IMR-90 (cell line): ENCODE data around the gene INPP5J. TPM values are rescaled to one million over a fixed set of nuclear protein-coding genes. Genes with fewer than 3 reads are reported as not detected.
A peak's percentile ranks its signal among the peaks of the same experiment; 100 is the strongest.

Experiments used
- ATAC-seq: fragments of 200-7000 bp; cut with Tn5 transposase; 2 replicates; pipeline ENCODE4 v1.9.1; 2020; ENCODE audit warnings: low read depth, mild to moderate bottlenecking, moderate library complexity
- BruUV-seq: library from RNA; stranded (reverse); fragments of 400-500 nt; replicated peaks from 2 replicates; lab custom pipeline; 2021; lab: Mats Ljungman, UMichigan
- CTCF ChIA-PET: fragments of 300-600 bp; formaldehyde crosslinking; extraction: SDS; loops from one replicate; lab custom pipeline; 2021; ENCODE audit warnings: antibody characterized with exemption; lab: Yijun Ruan, JAX
- POLR2A ChIA-PET: fragments of 300-600 bp; sonication (Branson Sonifier 250); formaldehyde crosslinking; loops from one replicate; lab custom pipeline; 2022; ENCODE audit warnings: antibody characterized with exemption; ENCODE audit not compliant: unreplicated experiment; lab: Charles Lee
- DNase-seq: peaks from one replicate; pipeline ENCODE4 v3.0.0; 2013
- H2AFZ ChIP-seq: replicated peaks from 2 replicates; pipeline ENCODE3; 2013; ENCODE audit warnings: low read length, mild to moderate bottlenecking; ENCODE audit not compliant: poor library complexity
- H2AK5ac ChIP-seq: 2 replicates; pipeline ENCODE4 v1.6.1; 2013; ENCODE audit warnings: low read depth, low read length, inconsistent platforms
- H2AK9ac ChIP-seq: replicated peaks from 2 replicates; pipeline ENCODE3; 2013; ENCODE audit warnings: mild to moderate bottlenecking, low read depth, low read length, moderate library complexity; ENCODE audit not compliant: poor library complexity
- H2BK120ac ChIP-seq: 2 replicates; pipeline ENCODE4 v1.6.1; 2013; ENCODE audit warnings: low read depth, low read length, inconsistent platforms
- H2BK15ac ChIP-seq: 3 replicates; pipeline ENCODE4 v1.6.1; 2013; ENCODE audit warnings: low read depth, low read length, inconsistent platforms
- H2BK20ac ChIP-seq: 2 replicates; pipeline ENCODE4 v1.6.1; 2013; ENCODE audit warnings: low read depth, mild to moderate bottlenecking, inconsistent platforms, low read length, moderate library complexity
- H2BK5ac ChIP-seq: 2 replicates; pipeline ENCODE4 v1.6.1; 2013; ENCODE audit warnings: mild to moderate bottlenecking, low read depth, low read length, inconsistent platforms; ENCODE audit not compliant: poor library complexity, severe bottlenecking
- H3K14ac ChIP-seq: replicated peaks from 2 replicates; pipeline ENCODE4 v1.6.1; 2013; ENCODE audit warnings: low read depth, low read length, inconsistent platforms
- H3K18ac ChIP-seq: 2 replicates; pipeline ENCODE4 v1.6.1; 2013; ENCODE audit warnings: low read depth, low read length, control low read depth
- H3K23ac ChIP-seq: 2 replicates; pipeline ENCODE4 v1.6.1; 2013; ENCODE audit warnings: low read depth, low read length, inconsistent platforms
- H3K27ac ChIP-seq: 2 replicates; pipeline ENCODE4 v1.5.1; 2013; ENCODE audit warnings: mild to moderate bottlenecking, control low read depth, low read length; ENCODE audit not compliant: insufficient read depth
- H3K27me3 ChIP-seq: 2 replicates; pipeline ENCODE4 v1.6.1; 2013; ENCODE audit warnings: low read length; ENCODE audit not compliant: control insufficient read depth, insufficient read depth
- H3K36me3 ChIP-seq: 2 replicates; pipeline ENCODE4 v1.6.1; 2013; ENCODE audit warnings: low read length, mixed read lengths; ENCODE audit not compliant: control insufficient read depth, insufficient read depth
- H3K4ac ChIP-seq: 2 replicates; pipeline ENCODE4 v1.6.1; 2013; ENCODE audit warnings: low read depth, low read length, inconsistent platforms
- H3K4me1 ChIP-seq: 2 replicates; pipeline ENCODE4 v1.6.1; 2013; ENCODE audit warnings: low read length, mixed read lengths; ENCODE audit not compliant: control insufficient read depth, insufficient read depth
- H3K4me2 ChIP-seq: 2 replicates; pipeline ENCODE4 v1.6.1; 2013; ENCODE audit warnings: low read depth, mild to moderate bottlenecking, control low read depth, low read length, moderate library complexity
- H3K4me3 ChIP-seq: 2 replicates; pipeline ENCODE4 v1.5.1; 2013; ENCODE audit warnings: low read depth, mild to moderate bottlenecking, control low read depth, low read length, moderate library complexity; ENCODE audit not compliant: insufficient read depth
- H3K56ac ChIP-seq: 2 replicates; pipeline ENCODE4 v1.6.1; 2013; ENCODE audit warnings: low read length, inconsistent platforms; ENCODE audit not compliant: insufficient read depth; ENCODE audit errors: extremely low read depth
- H3K79me1 ChIP-seq, 2 experiments: 2 replicates each; pipeline ENCODE4 v1.6.1; 2013; ENCODE audit warnings: low read length in 2 of 2, inconsistent platforms in 1 of 2, low read depth in 1 of 2
- H3K9ac ChIP-seq: 2 replicates; pipeline ENCODE4 v1.6.1; 2013; ENCODE audit warnings: low read depth, low read length, control low read depth
- H3K9me1 ChIP-seq: 2 replicates; pipeline ENCODE4 v1.6.1; 2013; ENCODE audit warnings: low read length, inconsistent platforms; ENCODE audit not compliant: insufficient read depth
- H3K9me3 ChIP-seq: 2 replicates; pipeline ENCODE4 v1.6.1; 2013; ENCODE audit warnings: low read length; ENCODE audit not compliant: control insufficient read depth, insufficient read depth
- H4K20me1 ChIP-seq: 2 replicates; pipeline ENCODE4 v1.6.1; 2013; ENCODE audit warnings: low read length, inconsistent platforms; ENCODE audit not compliant: insufficient read depth
- H4K5ac ChIP-seq: 2 replicates; pipeline ENCODE4 v1.6.1; 2013; ENCODE audit warnings: mild to moderate bottlenecking, low read depth, low read length, control low read depth
- H4K8ac ChIP-seq, 2 experiments: 2 replicates each; pipeline ENCODE4 v1.6.1; 2013; ENCODE audit warnings: low read depth in 2 of 2, low read length in 2 of 2, control low read depth in 1 of 2, inconsistent platforms in 1 of 2
- H4K91ac ChIP-seq: 2 replicates; pipeline ENCODE4 v1.6.1; 2013; ENCODE audit warnings: low read depth, low read length, inconsistent platforms; ENCODE audit not compliant: insufficient read depth
- CHD1 ChIP-seq: IDR thresholded peaks from 2 replicates; pipeline ENCODE4 v1.6.1; 2012; ENCODE audit warnings: low read depth, low read length, improper control_type of control experiment
- RCOR1 ChIP-seq: IDR thresholded peaks from 2 replicates; pipeline ENCODE4 v1.6.1; 2012; ENCODE audit warnings: mild to moderate bottlenecking, low read length, improper control_type of control experiment; ENCODE audit not compliant: insufficient replicate concordance
- SMC3 ChIP-seq: fragments of 150-350 bp; IDR thresholded peaks from 2 replicates; pipeline ENCODE4 v1.6.1; 2016; ENCODE audit warnings: low read depth, mild to moderate bottlenecking, antibody characterized with exemption, low read length, moderate library complexity
- WGBS, 2 experiments: methylation state at CpG; one replicate each; pipeline versions ENCODE4 v1.1.5 to v1.1.7; 2013; ENCODE audit warnings: missing lambda C conversion rate in 2 of 2; ENCODE audit not compliant: insufficient read length in 1 of 2; ENCODE audit errors: extremely low coverage in 2 of 2; 5-methylcytosine and 5-hydroxymethylcytosine counted together
- dilution Hi-C: fragments of 300-500 bp; cut with HindIII; formaldehyde crosslinking; loops from one replicate; pipeline ENCODE4 v1.14.3; 2018; ENCODE audit warnings: low sequenced_read_pairs; ENCODE audit not compliant: unreplicated experiment
- in situ Hi-C: fragments of 300-500 bp; cut with MboI; formaldehyde crosslinking; loops from 3 replicates; pipeline ENCODE4 v1.14.3; 2019; ENCODE audit warnings: low sequenced_read_pairs, inconsistent platforms, mixed read lengths
- intact Hi-C: fragments of 100-400 bp; cut with micrococcal nuclease; formaldehyde crosslinking; loops from 2 replicates; pipeline ENCODE4 v1.10.0; 2022
- polyA plus RNA-seq, 3 experiments: library from polyadenylated mRNA; depleted of rRNA; stranded (reverse); fragments of >200 nt; gene quantifications; 2 replicates each; pipeline ENCODE4 v1.2.3, GENCODE V29; 2012; ENCODE audit warnings: low replicate concordance in 1 of 3
- total RNA-seq: library from RNA; depleted of rRNA; stranded (reverse); fragments of >200 nt; gene quantifications from 2 replicates; pipeline ENCODE4 v1.2.3, GENCODE V29; 2012

The INPP5J gene
- total and polyA plus RNA-seq, 2 of the 4 experiments (the other 2 are of a cell fraction): 0.36 to 2.2 TPM

DNA sequence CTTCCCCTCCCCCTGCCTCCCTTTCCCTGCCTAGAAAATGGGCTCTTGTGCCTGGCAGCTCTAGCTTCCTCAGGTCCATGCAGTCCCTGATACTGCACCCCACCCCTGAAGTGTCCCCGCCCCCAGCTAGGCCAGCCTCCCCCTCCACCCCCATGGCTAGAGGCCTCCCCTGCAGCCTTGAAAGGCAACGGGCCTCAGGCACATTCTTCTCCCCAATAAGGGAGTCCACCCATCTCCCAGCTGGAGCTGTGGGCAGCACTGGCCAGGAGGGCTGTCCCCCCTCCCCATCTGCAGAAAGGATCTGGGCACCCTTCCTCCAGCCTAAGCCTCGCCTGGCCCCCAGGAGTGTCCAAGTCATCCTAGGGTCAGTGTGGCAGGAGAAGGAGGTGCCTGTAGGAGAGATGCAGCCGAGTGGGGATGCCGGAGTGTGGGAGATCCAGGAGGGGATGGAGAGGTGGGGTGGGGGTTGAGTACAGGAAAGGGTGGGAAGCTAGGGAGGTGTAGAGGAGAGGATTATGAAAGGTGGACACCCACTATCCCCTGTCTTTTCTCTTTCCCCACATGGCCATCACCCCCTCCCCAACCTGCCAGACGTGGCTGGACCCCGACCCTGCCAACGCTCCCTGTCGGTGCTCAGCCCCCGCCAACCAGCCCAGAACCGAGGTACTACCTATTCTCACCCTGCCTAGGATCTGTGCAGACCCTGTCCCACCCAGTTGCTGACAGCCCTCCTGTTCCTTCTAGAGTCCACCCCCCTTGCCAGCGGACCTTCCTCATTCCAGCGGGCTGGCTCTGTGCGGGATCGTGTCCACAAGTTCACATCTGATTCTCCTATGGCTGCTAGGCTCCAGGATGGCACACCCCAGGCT is 32.3 kb upstream of the INPP5J start (continued):
- TF ChIP-seq CHD1: no peak

GRCh38 chr22:31091106-31091975 is 31.4 kb upstream of the INPP5J start:
- no peak overlapping the region for H3K4me2 ChIP-seq
- dilution Hi-C loops (no loop called here), intact Hi-C loops (no loop called here), in situ Hi-C loops (no loop called here)
- no peaks in the 10 kb centered on the region; the same call in 1 of the 2 replicates for H3K4me1 ChIP-seq
- H3K23ac ChIP-seq: no peak overlapping the region
- no peak for TF ChIP-seq SMC3
- no peak for TF ChIP-seq RCOR1
- no peak overlapping the region for H4K8ac ChIP-seq
- H3K4ac ChIP-seq: no peak overlapping the region
- no TSS peak for BruUV-seq
- H3K27me3 ChIP-seq: no peaks in the 10 kb centered on the region
- peaks cover 89% of the 10 kb centered on the region for H3K36me3 ChIP-seq
- no peak for DNase-seq
- H4K91ac ChIP-seq: no peak overlapping the region
- ATAC-seq: no peak
- H3K27ac ChIP-seq: no peak overlapping the region
- no peak overlapping the region for H2BK20ac ChIP-seq
- H3K9me1 ChIP-seq: no peaks in the 10 kb centered on the region; the same call in 1 of the 2 replicates
- H3K56ac ChIP-seq: no peak overlapping the region
- peak overlapping the region; percentile 47 for H2BK5ac ChIP-seq
- H2AK9ac ChIP-seq: peak overlapping the region; percentile 55
- no peak overlapping the region for H3K18ac ChIP-seq
- no peak overlapping the region for H3K14ac ChIP-seq
- H2BK120ac ChIP-seq: no peak overlapping the region
- peaks cover 27 to 60% of the 10 kb centered on the region in 2 experiments for H3K79me1 ChIP-seq
- H3K9me3 ChIP-seq: no peaks in the 10 kb centered on the region
- H2AK5ac ChIP-seq: no peak overlapping the region
- no peak overlapping the region for H3K4me3 ChIP-seq
- ChIA-PET CTCF (no interaction called here), POLR2A (no interaction called here)
- no peak overlapping the region for H4K5ac ChIP-seq
- peaks cover 20% of the 10 kb centered on the region for H4K20me1 ChIP-seq
- no peak overlapping the region for H3K9ac ChIP-seq
- no peak overlapping the region for H2AFZ ChIP-seq
- 79% methylated on average over 20 of the region's 29 CpGs; no CpG with 5 or more reads in 1 of the 2 experiments for WGBS, 2 experiments
- H2BK15ac ChIP-seq: no peak overlapping the region
